ENCODE results near the gene CR2.
"Not testable (repeated sequence)": the region's sequence is repeated elsewhere in the genome, so short reads cannot be mapped to it uniquely, and the experiment has no call there.

Gene CR2

GRCh38 chr1:207453710-207454045 is 450 bp upstream of the CR2 start:
- no peak for DNase-seq

DNA sequence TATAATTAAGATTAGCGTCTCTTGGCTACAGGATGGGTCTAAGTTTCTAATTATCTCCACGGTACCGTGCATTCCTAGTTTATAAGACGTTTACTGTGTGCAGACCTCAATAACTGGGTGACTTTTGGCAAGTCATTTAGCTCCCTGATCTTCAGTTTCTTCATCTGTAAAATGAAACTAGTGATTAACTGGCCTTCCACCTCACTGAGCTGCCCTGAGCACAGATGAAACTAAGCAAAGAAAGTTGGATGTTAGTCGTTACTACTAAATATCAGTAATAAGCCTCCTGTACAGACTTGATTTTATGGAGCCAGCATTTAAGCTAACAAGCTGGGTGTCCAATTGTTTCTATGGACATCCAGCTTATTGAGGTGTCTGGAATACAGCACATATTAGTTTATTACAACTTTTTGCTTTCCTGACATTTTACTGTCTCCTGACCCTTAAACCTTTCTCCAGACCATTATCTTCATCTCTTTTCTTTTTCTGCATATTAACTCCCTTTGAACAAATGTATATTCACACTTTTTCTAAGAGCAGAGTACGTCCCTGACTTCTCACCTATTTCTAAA is 1.1 kb downstream of the CR2 start:
- no peak for DNase-seq

DNA sequence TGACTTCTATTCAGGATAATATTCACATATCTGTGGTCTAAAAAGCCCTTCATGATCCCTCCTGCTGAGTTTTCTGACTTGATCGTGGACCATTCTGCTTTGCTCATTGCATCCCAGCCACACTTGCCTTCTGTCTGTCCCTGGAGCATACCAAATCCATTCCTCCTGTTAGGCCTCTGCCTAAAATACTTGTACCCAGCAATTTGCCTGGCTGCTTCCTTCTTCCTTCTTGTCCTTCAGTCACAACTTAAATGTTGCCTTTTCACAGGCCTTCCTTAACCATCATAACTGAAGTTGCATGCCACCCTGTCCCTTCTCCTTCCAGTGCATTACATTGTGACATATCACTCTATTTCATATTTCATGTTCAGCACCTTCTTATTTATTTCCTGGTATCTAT is 4.3 kb downstream of the CR2 start:
- no peak for DNase-seq

DNA sequence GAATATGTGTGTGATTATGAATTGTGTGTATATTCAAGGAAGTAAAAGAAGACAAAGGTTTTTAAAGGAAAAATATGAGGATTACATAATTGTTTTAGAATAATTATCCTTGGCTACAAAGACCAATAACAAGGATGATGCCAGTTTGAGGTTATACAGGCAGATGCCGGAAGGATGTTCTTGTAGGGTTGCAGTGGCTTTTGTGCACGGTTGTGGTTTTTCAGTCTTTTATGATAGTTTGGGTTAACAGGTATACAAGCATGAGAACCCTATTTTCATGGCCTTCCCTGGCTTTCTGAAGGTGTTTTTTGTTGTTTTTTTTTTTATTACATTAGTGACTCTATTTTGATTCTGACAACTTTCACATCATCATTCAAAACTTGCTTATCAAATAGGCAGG is 4.9 kb downstream of the CR2 start:
- DNase-seq, result no peak

- DNase-seq, result no peak
Measured at GRCh38 chr1:207461649-207462048, 7.5 kb downstream of the CR2 start.

DNA sequence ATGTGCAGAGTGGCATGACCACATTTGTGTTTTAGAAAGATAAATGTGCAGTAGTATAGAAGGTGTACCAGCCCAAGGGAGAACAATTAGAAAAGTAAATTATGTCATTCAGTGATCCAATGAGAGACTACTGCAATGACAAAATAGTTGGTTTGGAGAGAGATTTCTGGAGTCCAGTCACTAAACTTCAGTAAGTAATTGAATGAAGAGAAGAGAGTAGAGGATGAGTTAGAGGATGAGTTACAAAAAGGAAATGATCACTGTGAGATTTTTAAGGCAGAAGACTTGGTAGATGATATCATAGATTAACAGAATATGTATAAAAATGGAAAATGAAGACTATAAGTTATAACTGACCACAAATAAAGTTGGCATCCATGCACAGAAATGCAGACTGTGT is 8.4 kb downstream of the CR2 start:
- DNase-seq, result no peak

DNA sequence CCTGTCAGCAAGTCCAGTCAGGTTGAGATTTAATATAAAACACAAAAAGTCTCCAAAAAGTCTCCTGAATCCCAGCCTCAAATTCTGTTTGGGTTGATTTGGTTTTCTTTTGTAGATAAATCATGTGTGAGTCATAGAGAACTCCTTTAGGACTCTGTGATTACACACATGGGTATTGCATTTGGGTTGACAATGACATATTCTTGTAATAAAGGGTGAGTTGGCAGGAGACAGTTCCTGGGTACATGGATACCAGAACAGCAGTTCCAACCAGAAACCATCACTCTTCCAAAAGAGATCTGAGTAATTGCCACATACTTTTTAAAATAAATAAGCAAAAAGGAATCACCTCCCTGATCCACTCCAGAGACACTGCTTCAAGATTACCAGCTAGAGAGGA is 8.9 kb downstream of the CR2 start:
- no peak for DNase-seq

GRCh38 chr1:207463571-207463970 is 9.4 kb downstream of the CR2 start:
- DNase-seq, result no peak

DNA sequence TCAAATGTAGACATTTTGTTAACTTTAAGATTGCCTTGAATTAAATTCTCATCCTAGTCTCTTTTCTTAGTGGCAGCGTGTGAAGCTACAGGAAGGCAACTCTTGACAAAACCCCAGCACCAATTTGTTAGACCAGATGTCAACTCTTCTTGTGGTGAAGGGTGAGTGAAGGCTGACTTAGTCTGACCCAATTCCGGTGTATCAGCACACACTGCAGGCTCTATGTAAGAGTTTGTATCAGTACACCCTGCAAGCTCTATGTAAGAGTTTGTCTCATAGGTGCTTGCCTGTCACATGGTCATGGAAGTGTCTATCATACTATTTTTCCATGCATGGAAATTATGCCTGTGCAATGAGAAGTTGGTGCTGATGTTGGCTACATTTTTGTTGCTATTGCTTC is 16.8 kb downstream of the CR2 start:
- DNase-seq, result no peak

DNA sequence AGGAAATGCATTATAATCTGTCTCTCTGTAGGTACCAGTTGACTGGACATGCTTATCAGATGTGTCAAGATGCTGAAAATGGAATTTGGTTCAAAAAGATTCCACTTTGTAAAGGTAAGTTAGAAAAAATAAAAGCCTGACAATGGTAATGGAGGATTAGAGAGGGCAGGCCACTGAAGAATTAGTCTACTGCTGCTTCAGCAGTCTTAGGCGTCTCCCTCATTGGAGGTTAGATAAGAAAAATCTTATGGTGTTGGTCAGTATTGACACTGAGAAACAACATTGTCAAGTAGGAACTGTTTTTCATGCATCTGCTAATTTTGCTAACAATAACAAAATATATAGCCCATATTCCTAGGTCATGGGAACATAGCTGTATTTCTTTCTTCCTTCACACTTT is 20.1 kb downstream of the CR2 start:
- DNase-seq, result no peak

DNA sequence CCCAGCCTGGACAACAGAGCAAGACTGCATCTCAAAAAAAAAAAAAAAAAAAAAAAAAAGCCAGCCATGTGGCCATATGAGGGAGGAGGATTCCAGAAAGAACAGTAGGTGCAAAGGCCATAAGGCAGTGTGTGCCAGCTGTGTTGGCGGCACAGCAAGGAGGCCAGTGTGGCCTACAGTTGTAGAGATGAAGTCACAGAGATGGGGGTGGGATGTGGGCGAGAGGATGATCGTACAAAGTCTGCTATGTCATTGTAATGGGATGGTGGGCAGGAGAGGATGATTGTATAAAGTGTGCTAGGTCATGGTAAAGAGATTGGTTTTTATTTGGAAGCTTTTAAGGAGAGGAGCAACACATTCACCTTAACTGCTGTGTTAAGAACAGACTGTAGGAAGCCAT is 32.1 kb downstream of the CR2 start:
- no peak for DNase-seq

DNA sequence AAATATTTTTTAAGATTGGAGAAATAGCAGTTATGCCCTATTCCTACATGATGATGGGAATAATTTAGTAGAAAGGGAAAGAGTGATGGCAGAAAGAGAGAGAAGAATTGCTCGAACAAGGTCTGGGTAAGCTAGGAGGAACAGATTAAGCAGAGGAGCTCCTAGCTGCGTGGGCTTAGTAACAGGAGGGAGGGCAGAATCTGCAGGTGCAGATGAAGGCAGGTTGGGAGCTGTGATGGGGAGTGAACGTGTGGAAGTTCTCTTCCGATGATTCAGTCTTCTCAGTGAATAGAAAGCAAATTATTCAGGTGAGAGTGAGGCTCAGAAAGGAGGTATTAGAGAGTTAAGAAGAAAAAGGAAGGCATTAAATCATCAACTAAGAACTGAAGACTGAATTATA is 33.5 kb downstream of the CR2 start:
- no peak for DNase-seq

GRCh38 chr1:207493212-207493611 is 39.1 kb downstream of the CR2 start:
- DNase-seq, result no peak

GRCh38 chr1:207494171-207494570 is 40.0 kb downstream of the CR2 start:
- no peak for DNase-seq

GRCh38 chr1:207495281-207495680 is 41.2 kb downstream of the CR2 start:
- DNase-seq, result not testable (repeated sequence)

GRCh38 chr1:207495801-207496792 is 42.0 kb downstream of the CR2 start, which contains the start of gene CR1:
Gene CR1 (plus strand): TSS chr1:207496157. CDS start chr1:207496268, 111 bp downstream.
- DNase-seq, result peak; percentile 26

GRCh38 chr1:207497941-207498340 is 43.8 kb downstream of the CR2 start:
- DNase-seq, result no peak

DNA sequence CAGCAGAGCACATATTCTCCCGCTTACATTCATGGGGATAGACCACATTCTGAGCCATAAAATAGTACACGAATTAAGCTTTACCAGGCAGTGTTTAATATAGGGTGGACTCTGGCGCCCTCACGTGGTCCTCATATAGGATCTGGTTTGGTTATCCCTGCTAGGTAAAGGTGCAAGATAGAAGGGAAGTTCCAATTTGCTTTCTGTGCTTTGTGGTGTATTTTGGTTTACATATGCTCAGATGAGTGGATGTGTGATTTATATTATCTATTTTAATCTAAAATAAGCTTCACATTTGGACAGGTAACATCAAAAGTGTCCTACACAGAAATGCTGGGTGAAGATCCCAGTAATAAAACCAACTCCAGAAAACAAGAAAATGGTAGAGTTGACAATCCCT is 45.4 kb downstream of the CR2 start:
- DNase-seq, result peak; percentile 56

DNA sequence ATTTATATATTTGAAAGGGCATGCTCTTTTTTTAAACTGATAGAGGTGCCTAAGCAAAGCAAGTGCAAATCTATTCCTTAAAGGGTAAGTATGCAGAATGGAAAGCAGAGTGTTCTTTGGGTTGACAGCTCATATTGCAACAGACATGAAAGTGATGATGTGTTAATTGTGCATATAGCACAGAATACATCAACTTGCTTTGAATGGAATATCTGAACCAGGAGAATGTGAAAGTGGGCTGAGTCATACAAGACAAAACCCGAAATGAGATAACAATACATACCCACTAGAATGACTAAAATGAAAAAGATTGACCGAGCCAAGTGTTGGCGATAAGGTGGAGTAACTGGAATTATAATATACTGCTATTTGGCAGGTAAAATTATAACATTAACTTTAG is 46.2 kb downstream of the CR2 start:
- no peak for DNase-seq

- DNase-seq, result no peak
Measured at GRCh38 chr1:207501071-207501470, 46.9 kb downstream of the CR2 start.

- DNase-seq, result no peak
Measured at GRCh38 chr1:207502726-207503125, 48.6 kb downstream of the CR2 start.

DNA sequence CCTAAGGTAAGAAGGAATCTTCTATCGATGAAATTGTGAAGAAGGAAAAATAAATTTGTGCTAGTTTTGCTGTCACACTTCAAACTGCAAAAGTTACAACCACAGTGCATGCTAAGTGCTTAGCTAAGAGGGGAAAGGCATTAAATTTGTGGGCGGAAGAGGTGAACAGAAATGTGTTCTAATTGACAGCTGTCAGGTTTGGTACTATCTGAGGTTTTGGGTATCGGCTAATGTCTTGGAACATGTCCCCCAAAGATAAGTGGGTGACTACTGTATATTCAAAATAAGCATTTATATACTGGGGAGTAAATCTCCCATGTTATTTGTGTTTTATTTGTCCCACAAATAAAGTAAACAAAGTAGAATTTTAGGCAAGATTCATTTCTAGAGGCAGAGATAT is 49.8 kb downstream of the CR2 start:
- DNase-seq, result no peak

DNA sequence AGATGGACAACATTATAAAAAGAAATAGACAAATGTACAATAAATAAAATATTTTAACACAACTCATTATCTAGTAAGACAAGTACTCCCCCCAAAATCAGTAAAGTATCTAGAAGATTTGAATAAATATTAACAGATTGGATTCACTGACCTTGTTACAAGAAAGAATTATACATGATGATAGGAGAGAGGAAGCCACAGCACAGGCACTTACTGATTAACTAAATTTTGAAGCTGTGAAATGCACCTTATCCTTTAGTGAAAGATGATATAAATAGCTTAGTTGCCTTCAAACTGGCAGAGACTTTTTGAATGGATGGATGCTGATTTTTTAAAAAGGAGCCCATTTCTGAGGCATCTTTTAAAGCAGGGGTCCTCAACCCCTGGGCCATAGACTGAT is 50.3 kb downstream of the CR2 start:
- DNase-seq, result no peak

DNA sequence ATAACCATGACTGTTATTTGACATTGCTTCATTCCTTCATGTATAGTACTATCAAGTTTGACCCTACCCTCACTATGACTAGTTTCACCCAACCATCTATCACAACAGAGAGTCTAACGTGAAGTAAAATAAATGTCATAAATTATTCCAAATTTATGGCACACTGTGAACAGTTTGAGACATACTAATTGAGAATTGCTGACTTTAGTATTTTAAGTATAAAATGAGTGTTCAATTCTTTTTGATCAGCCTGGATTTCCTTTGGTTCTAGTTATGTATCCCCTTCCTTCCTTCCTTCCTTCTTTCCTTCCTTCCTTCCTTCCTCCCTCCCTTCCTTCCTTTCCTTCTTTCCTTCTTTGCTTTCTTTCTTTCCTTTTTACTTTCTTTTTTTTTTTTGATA is 56.3 kb downstream of the CR2 start:
- no peak for DNase-seq

GRCh38 chr1:207514890-207515289 is 60.8 kb downstream of the CR2 start:
- DNase-seq, result no peak
